GM12891 (cell line): ENCODE measurements around the gene SLC39A2.

ENCODE experiments used
- PAX5 ChIP-seq: IDR thresholded peaks from 2 replicates; pipeline ENCODE4 v1.6.1; 2011; ENCODE audit warnings: low read length, moderate library complexity, mild to moderate bottlenecking; ENCODE audit not compliant: insufficient read depth, severe bottlenecking
- POLR2A ChIP-seq: IDR thresholded peaks from 2 replicates; pipeline ENCODE4 v1.6.1; 2011; ENCODE audit warnings: low read depth, low read length, control low read depth
- POLR2AphosphoS5 ChIP-seq: IDR thresholded peaks from 2 replicates; pipeline ENCODE4 v1.6.1; 2011; ENCODE audit warnings: low read depth, low read length, control low read depth
- TAF1 ChIP-seq: IDR thresholded peaks from 2 replicates; pipeline ENCODE4 v1.6.1; 2011; ENCODE audit warnings: low read depth, low read length, control low read depth

GRCh38 chr14:20956376-20956976 lies 42.6 kb upstream of the SLC39A2 start:
- TF ChIP-seq POLR2AphosphoS5 (no peak), POLR2A (no peak), TAF1 (no peak), PAX5 (no peak)
